Measurements from ENCODE around the gene ZNF608. TPM values are rescaled to one million over a fixed set of nuclear protein-coding genes. Genes with fewer than 3 reads are reported as not detected.

ZNF608 gene
- total and polyA plus RNA-seq, 4 experiments from 2014 or later: not detected

DNA sequence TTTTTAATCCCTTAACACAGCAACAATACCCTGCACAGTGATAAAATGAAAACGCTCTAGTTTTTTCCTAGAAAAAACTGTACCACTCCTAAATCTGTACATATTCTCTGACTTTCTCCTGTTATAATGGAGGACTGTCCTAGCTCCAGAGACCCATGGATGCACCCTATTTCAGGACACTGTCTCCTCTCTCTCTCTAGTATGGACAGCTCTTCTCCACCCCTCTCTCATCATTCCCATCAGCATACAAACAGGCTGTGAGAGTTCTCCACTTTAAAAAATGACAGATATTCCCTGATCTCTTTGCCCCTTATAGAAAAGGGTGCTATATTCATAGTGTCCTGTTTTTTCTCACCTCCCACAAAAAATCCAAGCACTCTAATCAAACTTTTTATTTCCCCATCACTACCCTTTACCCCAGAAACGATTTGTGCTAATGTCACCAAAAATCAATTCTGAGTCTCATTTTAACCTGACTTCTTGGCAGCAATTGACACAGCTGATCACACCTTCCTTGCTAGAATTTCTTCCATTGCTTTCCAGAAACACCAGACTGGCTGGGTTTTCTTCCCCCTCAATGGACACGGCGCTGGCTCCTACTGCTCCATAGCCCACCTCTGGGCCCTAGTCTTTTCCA is 20.7 kb downstream of the ZNF608 start:
- Mint-ChIP-seq H3K27ac (no peak overlapping the region), H3K4me3 (no peak overlapping the region), H3K36me3 (no peaks in the 10 kb centered on the region), H3K27me3 (peaks cover 1 to 5% of the 10 kb centered on the region in 2 donors), H3K4me1 (no peaks in the 10 kb centered on the region), H3K9me3 (peaks cover 0 to 7% (median 3%) of the 10 kb centered on the region in 8 donors)
- ChIA-PET POLR2A (ENCODE audit: partially characterized antibody) (no interaction called here), CTCF (ENCODE audit: partially characterized antibody) (no interaction called here)
- no peaks in the 10 kb centered on the region for H3K27me3 ChIP-seq (ENCODE audit: insufficient read depth, low read length)
- H3K36me3 ChIP-seq (ENCODE audit: insufficient read depth, low read length): no peaks in the 10 kb centered on the region
- H3K4me3 ChIP-seq (ENCODE audit: low read length in 2 of 2): no peak overlapping the region
- intact Hi-C loops (cut with micrococcal nuclease): no loop called here
- H3K9me3 ChIP-seq (ENCODE audit: control insufficient read depth in 1 of 2, low read length in 2 of 2): no peaks in the 10 kb centered on the region
- no peaks in the 10 kb centered on the region for H3K4me1 ChIP-seq (ENCODE audit: insufficient read depth, low read length)
- DNase-seq: no peak
- no peak overlapping the region for H3K27ac ChIP-seq (ENCODE audit: low read depth, low read length)

- POLR2A ChIA-PET (ENCODE audit: partially characterized antibody): no interaction called here
These were observed 21.4 kb downstream of the ZNF608 start for GRCh38 chr5:124725040-124725434.

DNA sequence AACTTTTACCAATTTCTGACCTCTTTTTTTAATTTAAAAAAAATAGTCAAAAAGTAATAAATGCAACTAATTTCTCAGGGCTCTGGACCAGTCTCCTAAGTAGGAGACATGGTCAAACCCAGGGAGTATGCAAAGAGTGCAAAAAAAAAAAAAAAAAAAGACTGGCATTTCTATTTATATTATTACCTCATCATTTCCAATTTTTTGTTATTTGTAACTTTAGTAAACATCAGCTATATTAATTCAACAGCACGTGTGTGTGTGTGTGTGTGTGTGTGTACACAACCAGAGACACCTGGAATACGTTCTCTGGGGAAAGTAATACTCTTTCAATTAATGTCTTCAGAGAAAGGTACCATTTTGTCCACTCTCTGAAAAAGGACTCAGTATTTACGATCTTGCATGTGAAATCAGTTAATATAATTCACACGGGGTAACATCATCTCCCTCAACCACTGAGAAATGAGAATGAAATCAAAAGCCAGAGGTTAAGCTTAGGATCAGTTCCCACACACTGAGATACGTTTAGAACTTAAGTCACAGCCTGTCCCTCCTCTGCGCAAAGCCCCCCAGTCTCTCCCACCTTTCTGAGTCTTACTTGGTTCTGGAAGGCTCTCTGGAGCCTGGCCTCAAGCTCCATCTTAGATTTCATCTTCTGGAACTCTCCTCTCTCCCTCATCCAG is 21.9 kb downstream of the ZNF608 start:
- Mint-ChIP-seq H3K27ac (no peak overlapping the region), H3K9me3 (peaks cover 0 to 7% (median 2%) of the 10 kb centered on the region in 8 donors), H3K4me1 (no peaks in the 10 kb centered on the region), H3K4me3 (no peak overlapping the region), H3K36me3 (no peaks in the 10 kb centered on the region), H3K27me3 (peaks cover 0 to 5% of the 10 kb centered on the region in 2 donors)
- POLR2A ChIA-PET (ENCODE audit: partially characterized antibody): no interaction called here
- no peak for DNase-seq
- Histone ChIP-seq H3K4me3 (ENCODE audit: low read length in 2 of 2) (no peak overlapping the region), H3K27me3 (ENCODE audit: insufficient read depth, low read length) (no peaks in the 10 kb centered on the region), H3K27ac (ENCODE audit: low read depth, low read length) (no peak overlapping the region), H3K4me1 (ENCODE audit: insufficient read depth, low read length) (no peaks in the 10 kb centered on the region), H3K36me3 (ENCODE audit: insufficient read depth, low read length) (no peaks in the 10 kb centered on the region), H3K9me3 (ENCODE audit: control insufficient read depth in 1 of 2, low read length in 2 of 2) (no peaks in the 10 kb centered on the region)
- intact Hi-C loops (cut with micrococcal nuclease): no loop called here
- CTCF ChIA-PET (ENCODE audit: partially characterized antibody): no interaction called here

More at GRCh38 chr5:124725040-124725434, 21.4 kb downstream of the ZNF608 start:
- Mint-ChIP-seq H3K4me1 (no peaks in the 10 kb centered on the region), H3K27me3 (peaks cover 0 to 5% of the 10 kb centered on the region in 2 donors), H3K9me3 (peaks cover 0 to 7% (median 2%) of the 10 kb centered on the region in 8 donors), H3K27ac (no peak overlapping the region), H3K4me3 (peak overlapping the region in 1 of 8 donors; percentile 7), H3K36me3 (no peaks in the 10 kb centered on the region)
- CTCF ChIA-PET (ENCODE audit: partially characterized antibody): no interaction called here
- H3K4me3 ChIP-seq (ENCODE audit: low read length in 2 of 2): no peak overlapping the region
- no peak for DNase-seq
- H3K27ac ChIP-seq (ENCODE audit: low read depth, low read length): no peak overlapping the region
- H3K9me3 ChIP-seq (ENCODE audit: control insufficient read depth in 1 of 2, low read length in 2 of 2): no peaks in the 10 kb centered on the region
- intact Hi-C loops (cut with micrococcal nuclease): no loop called here
- no peaks in the 10 kb centered on the region for H3K36me3 ChIP-seq (ENCODE audit: insufficient read depth, low read length)
- no peaks in the 10 kb centered on the region for H3K4me1 ChIP-seq (ENCODE audit: insufficient read depth, low read length)
- H3K27me3 ChIP-seq (ENCODE audit: insufficient read depth, low read length): no peaks in the 10 kb centered on the region

DNA sequence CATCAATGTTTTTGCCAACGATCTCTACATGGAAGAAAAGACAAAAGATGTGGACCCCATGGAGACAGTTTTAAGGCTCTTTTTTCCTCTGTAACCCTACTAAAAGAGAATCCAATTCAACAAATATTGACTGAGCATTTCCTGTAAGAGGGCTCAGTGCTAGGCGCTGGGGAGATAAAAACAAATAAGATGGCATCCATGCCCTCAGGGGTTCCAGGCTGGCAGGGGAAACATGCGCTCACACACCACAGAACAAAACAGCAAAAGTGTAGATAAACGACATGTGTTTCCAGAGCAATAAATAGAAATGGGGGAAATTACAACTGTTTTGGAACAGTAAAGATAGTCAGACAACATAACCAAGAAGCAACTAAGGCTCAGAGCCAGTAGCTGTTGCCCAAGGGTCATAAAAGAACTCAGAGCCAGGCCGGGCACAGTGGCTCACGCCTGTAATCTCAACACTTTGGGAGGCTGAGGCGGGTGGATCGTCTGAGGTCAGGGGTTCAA is 25.2 kb downstream of the ZNF608 start:
- POLR2A ChIA-PET (ENCODE audit: partially characterized antibody): no interaction called here

DNA sequence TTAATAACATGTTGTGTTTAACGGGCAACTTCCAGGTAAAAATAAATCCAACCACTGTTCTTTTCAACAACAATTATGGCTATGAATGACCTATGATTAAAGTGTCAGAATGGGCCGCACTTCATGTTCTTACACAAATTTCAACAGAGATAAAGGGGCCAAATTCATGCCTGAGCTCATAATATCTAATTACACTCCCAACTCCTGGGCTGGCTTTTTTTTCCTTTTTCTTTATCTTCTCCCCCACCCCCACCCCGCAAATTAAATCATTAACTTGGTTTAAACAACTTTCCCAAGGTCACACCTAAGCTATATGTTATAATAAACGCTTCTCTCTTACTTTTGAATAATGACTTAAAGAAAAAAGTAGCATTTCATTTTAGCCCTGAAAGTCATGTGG is 25.8 kb downstream of the ZNF608 start:
- Histone ChIP-seq H3K9me3 (ENCODE audit: control insufficient read depth in 1 of 2, low read length in 2 of 2) (no peaks in the 10 kb centered on the region), H3K36me3 (ENCODE audit: insufficient read depth, low read length) (no peaks in the 10 kb centered on the region), H3K4me1 (ENCODE audit: insufficient read depth, low read length) (no peaks in the 10 kb centered on the region), H3K27me3 (ENCODE audit: insufficient read depth, low read length) (no peaks in the 10 kb centered on the region), H3K27ac (ENCODE audit: low read depth, low read length) (no peak overlapping the region), H3K4me3 (ENCODE audit: low read length in 2 of 2) (no peak overlapping the region)
- Mint-ChIP-seq H3K4me3 (no peak overlapping the region), H3K27me3 (peaks cover 0 to 3% of the 10 kb centered on the region in 2 donors), H3K27ac (no peak overlapping the region), H3K9me3 (peaks cover 0 to 4% (median under 1%) of the 10 kb centered on the region in 8 donors), H3K4me1 (no peaks in the 10 kb centered on the region), H3K36me3 (no peaks in the 10 kb centered on the region)
- POLR2A ChIA-PET (ENCODE audit: partially characterized antibody): no interaction called here
- CTCF ChIA-PET (ENCODE audit: partially characterized antibody): no interaction called here
- no peak for DNase-seq
- intact Hi-C loops (cut with micrococcal nuclease): no loop called here

More for the DNA sequence above, 25.2 kb downstream of the ZNF608 start:
- no peaks in the 10 kb centered on the region for H3K4me1 Mint-ChIP-seq
- Histone ChIP-seq H3K9me3 (ENCODE audit: control insufficient read depth in 1 of 2, low read length in 2 of 2) (no peaks in the 10 kb centered on the region), H3K36me3 (ENCODE audit: insufficient read depth, low read length) (no peaks in the 10 kb centered on the region), H3K4me1 (ENCODE audit: insufficient read depth, low read length) (no peaks in the 10 kb centered on the region), H3K27me3 (ENCODE audit: insufficient read depth, low read length) (no peaks in the 10 kb centered on the region), H3K4me3 (ENCODE audit: low read length in 2 of 2) (no peak overlapping the region), H3K27ac (ENCODE audit: low read depth, low read length) (no peak overlapping the region)
- CTCF ChIA-PET (ENCODE audit: partially characterized antibody): no interaction called here
- H3K27ac Mint-ChIP-seq: no peak overlapping the region
- H3K36me3 Mint-ChIP-seq: no peaks in the 10 kb centered on the region
- H3K4me3 Mint-ChIP-seq: no peak overlapping the region
- intact Hi-C loops (cut with micrococcal nuclease): no loop called here
- H3K9me3 Mint-ChIP-seq: peaks cover 0 to 4% (median under 1%) of the 10 kb centered on the region in 8 donors
- H3K27me3 Mint-ChIP-seq: peaks cover 0 to 4% of the 10 kb centered on the region in 2 donors
- no peak for DNase-seq

DNA sequence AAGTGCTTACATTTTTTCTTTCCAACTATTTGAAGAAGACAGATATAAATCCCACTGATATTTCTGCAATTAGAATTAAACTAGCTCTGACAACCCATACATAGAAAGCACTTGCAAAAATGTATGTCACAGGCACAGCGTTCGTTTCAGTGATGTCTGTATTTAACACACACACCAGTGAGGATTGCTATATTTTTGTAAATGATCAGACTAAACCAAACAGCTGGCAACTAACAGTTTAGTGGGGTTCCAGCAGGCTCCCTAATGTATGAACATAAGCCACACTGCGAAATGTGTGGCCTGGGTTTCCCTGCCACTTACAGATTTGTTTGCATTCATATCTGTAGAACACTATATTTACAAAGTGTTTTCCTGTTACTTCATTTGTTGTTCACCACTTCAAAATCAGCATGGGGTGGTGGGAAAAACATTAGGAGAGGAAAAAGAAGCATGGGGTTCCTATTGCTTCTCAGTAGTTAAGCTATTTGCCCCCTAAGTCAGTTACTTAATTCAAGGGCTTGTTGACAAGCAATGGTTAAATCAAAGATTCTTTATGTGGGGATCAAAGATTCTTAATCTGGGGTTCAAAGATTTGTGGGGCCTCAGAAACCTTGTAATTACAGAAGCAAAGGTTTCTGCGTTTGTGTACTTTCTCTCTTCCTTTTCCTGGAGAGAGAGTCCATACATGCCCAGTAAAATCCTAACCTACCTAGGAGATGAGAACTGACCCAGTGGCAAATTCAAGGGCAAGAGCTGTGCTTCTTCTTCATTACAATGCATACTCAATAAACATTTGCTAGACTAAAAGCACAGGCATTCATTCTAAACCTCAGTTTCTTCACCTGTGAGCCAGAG is 27.1 kb downstream of the ZNF608 start:
- ChIA-PET POLR2A (ENCODE audit: partially characterized antibody) (no interaction called here), CTCF (ENCODE audit: partially characterized antibody) (no interaction called here)
- Histone ChIP-seq H3K4me1 (ENCODE audit: insufficient read depth, low read length) (no peaks in the 10 kb centered on the region), H3K9me3 (ENCODE audit: control insufficient read depth in 1 of 2, low read length in 2 of 2) (no peaks in the 10 kb centered on the region), H3K27me3 (ENCODE audit: insufficient read depth, low read length) (no peaks in the 10 kb centered on the region), H3K27ac (ENCODE audit: low read depth, low read length) (no peak overlapping the region), H3K36me3 (ENCODE audit: insufficient read depth, low read length) (no peaks in the 10 kb centered on the region), H3K4me3 (ENCODE audit: low read length in 2 of 2) (no peak overlapping the region)
- Mint-ChIP-seq H3K4me3 (no peak overlapping the region), H3K27me3 (no peaks in the 10 kb centered on the region), H3K9me3 (peaks cover 0 to 3% (median 0%) of the 10 kb centered on the region in 8 donors), H3K4me1 (no peaks in the 10 kb centered on the region), H3K36me3 (no peaks in the 10 kb centered on the region), H3K27ac (no peak overlapping the region)
- no peak for DNase-seq
- intact Hi-C loops (cut with micrococcal nuclease): no loop called here

DNA sequence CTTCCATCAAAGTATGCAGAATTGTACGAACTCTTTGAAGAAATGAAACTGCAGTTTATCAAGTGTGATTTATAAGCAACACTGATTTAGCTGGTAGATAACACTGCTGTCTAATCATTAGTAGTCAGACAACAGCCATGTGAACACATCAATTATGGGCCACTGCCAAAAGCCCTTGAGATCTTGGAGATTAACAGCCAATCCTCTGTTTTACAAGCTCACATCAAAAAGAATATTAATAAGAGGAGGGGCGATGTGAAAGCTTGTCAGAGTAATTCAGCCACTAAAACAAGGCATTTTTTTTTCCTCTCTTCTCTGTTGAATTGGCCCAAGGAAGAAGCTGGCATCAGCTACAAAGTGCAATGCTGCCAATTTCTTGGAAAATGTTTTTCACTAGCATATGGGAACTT is 28.1 kb downstream of the ZNF608 start:
- peaks cover 0 to 3% (median 0%) of the 10 kb centered on the region in 8 donors for H3K9me3 Mint-ChIP-seq
- H3K27ac Mint-ChIP-seq: no peak overlapping the region
- H3K27ac ChIP-seq (ENCODE audit: low read depth, low read length): no peak overlapping the region
- ChIA-PET CTCF (ENCODE audit: partially characterized antibody) (no interaction called here), POLR2A (ENCODE audit: partially characterized antibody) (no interaction called here)
- no peaks in the 10 kb centered on the region for H3K9me3 ChIP-seq (ENCODE audit: control insufficient read depth in 1 of 2, low read length in 2 of 2)
- no peaks in the 10 kb centered on the region for H3K4me1 ChIP-seq (ENCODE audit: insufficient read depth, low read length)
- no peak for DNase-seq
- no peaks in the 10 kb centered on the region for H3K27me3 Mint-ChIP-seq
- H3K36me3 Mint-ChIP-seq: no peaks in the 10 kb centered on the region
- no peaks in the 10 kb centered on the region for H3K36me3 ChIP-seq (ENCODE audit: insufficient read depth, low read length)
- no peak overlapping the region for H3K4me3 Mint-ChIP-seq
- no peaks in the 10 kb centered on the region for H3K4me1 Mint-ChIP-seq
- intact Hi-C loops (cut with micrococcal nuclease): no loop called here
- H3K27me3 ChIP-seq (ENCODE audit: insufficient read depth, low read length): no peaks in the 10 kb centered on the region
- no peak overlapping the region for H3K4me3 ChIP-seq (ENCODE audit: low read length in 2 of 2)
